ENCODE data around the gene IFRD2. TPM values are rescaled to one million over a fixed set of nuclear protein-coding genes. Genes with fewer than 3 reads are reported as not detected.

The IFRD2 gene
- total RNA-seq, 4 donors from 2014 or later: 42.0 to 129 (median 56.2) TPM

DNA sequence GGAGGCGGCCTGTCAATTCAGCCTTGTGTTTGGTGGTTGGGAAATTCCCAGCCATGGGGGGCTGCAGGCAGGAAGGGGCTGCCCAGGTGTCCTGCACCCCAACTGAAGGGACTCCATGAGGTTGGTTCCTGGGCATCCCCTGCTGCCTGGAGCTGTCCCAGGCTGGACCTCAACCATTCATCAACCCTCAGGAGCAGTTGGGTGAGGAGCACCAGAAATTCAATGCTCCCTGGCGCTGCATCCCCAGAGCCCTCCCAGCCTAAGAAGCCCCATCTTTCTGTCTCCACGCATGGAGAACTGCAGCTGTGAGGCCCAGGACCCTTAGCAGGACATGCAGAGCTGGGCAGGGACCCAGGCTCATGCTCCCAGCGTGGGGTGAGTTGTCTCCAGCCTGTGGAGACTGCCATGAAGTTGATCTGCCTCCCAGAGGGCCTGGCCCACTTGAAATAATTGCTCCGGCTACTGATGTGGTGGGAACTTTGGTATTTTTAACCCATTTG is 31.2 kb downstream of the IFRD2 start:
- Histone ChIP-seq H3K36me3 (peaks cover 0 to 26% (median 16%) of the 10 kb centered on the region in 3 donors), H3K27ac (peak overlapping the region; percentile 91 to 98 (median 97)), H3K9me3 (no peaks in the 10 kb centered on the region), H3K27me3 (no peaks in the 10 kb centered on the region), H3K4me1 (peaks cover 0 to 97% (median 72%) of the 10 kb centered on the region in 4 donors), H3K4me3 (peak overlapping the region; percentile 30 to 65 (median 52))
- TF ChIP-seq POLR2A (IDR thresholded peaks at IDR 0.05) (no peak), EP300 (IDR thresholded peaks at IDR 0.05) (no peak)
- TF ChIP-seq, protein P1, sequence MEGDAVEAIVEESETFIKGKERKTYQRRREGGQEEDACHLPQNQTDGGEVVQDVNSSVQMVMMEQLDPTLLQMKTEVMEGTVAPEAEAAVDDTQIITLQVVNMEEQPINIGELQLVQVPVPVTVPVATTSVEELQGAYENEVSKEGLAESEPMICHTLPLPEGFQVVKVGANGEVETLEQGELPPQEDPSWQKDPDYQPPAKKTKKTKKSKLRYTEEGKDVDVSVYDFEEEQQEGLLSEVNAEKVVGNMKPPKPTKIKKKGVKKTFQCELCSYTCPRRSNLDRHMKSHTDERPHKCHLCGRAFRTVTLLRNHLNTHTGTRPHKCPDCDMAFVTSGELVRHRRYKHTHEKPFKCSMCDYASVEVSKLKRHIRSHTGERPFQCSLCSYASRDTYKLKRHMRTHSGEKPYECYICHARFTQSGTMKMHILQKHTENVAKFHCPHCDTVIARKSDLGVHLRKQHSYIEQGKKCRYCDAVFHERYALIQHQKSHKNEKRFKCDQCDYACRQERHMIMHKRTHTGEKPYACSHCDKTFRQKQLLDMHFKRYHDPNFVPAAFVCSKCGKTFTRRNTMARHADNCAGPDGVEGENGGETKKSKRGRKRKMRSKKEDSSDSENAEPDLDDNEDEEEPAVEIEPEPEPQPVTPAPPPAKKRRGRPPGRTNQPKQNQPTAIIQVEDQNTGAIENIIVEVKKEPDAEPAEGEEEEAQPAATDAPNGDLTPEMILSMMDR (IDR thresholded peaks at IDR 0.05): no peak
- no peak for DNase-seq (ENCODE audit: low spot score in 2 of 2)
- 13 to 26% methylated on average over 4 to 5 of the region's 5 CpGs for WGBS, 2 donors

DNA sequence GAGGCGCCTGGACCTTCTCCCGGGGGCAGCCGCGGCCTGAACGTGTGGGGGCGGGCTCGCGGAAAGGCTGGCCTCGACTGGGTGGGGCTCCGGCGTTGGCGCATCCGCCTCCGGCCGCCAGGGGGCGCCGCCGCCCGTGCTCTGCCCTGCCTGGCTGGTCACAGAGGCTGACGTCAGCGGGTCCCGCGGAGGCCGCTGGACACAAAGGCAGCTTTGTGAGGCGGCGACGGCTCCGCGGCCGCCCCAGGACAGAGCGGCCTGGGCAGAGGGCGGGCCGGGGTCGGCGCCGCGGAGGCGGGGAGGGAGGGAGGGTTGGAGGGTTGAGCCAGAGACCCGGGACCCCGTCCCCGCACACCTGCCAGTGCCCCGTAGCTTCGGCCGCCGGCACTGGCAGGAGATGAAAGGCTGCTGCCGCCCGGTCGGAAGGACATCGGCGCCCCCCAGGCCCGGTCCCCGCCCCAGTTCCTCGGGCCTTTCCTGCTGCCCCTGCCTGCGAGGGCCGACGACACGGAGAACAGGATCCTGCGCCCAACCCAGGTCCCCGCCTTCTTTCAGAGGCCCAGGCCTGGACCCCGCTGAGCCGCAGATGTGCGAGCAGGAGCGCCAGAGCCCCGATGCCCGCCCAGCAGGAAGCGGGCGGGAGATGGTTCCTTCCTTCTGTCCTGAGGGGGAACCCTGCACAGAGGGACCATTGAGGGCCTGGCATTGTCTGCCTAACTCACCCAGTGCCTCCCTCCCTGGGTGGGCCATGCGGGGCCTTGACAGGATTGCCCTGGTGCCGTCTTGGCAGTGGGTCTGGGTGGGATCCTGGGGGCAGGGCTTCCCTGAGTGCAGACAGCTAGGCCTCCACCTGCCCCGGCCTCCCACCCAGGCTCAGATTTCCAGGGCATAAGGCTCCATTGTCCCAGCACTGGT is 31.9 kb downstream of the IFRD2 start:
- TF ChIP-seq, protein P1 (IDR thresholded peaks at IDR 0.05): peak; percentile 99 to 100 (median 100)
- peak; percentile 35 to 79 for TF ChIP-seq POLR2A (IDR thresholded peaks at IDR 0.05)
- TF ChIP-seq EP300 (IDR thresholded peaks at IDR 0.05): peak in 1 of 2 donors; percentile 89
- H3K4me3 ChIP-seq: peak overlapping the region; percentile 30 to 65 (median 52)
- H3K27me3 ChIP-seq: no peaks in the 10 kb centered on the region
- peak; percentile 88 to 93 for DNase-seq (ENCODE audit: low spot score in 2 of 2)
- H3K36me3 ChIP-seq: peaks cover 0 to 33% (median 16%) of the 10 kb centered on the region in 3 donors
- WGBS, 2 donors: 0 to 4% methylated on average over 9 to 15 of the region's 70 CpGs
- no peaks in the 10 kb centered on the region for H3K9me3 ChIP-seq
- peak overlapping the region; percentile 91 to 98 (median 97) for H3K27ac ChIP-seq
- peaks cover 0 to 96% (median 67%) of the 10 kb centered on the region in 4 donors for H3K4me1 ChIP-seq

GRCh38 chr3:50259432-50260026 is 32.7 kb downstream of the IFRD2 start:
- peaks cover 0 to 40% (median 16%) of the 10 kb centered on the region in 3 donors for H3K36me3 ChIP-seq
- peak overlapping the region in 3 of 4 donors; percentile 45 to 65 (median 60) for H3K4me3 ChIP-seq
- TF ChIP-seq, protein P1 (IDR thresholded peaks at IDR 0.05): no peak
- TF ChIP-seq POLR2A (IDR thresholded peaks at IDR 0.05) (no peak), EP300 (IDR thresholded peaks at IDR 0.05) (no peak)
- DNase-seq (ENCODE audit: low spot score in 2 of 2): no peak
- 50 to 57% methylated on average over 15 to 18 of the region's 18 CpGs for WGBS, 2 donors
- H3K27me3 ChIP-seq: no peaks in the 10 kb centered on the region
- peak overlapping the region; percentile 91 to 98 (median 97) for H3K27ac ChIP-seq
- H3K9me3 ChIP-seq: no peaks in the 10 kb centered on the region
- H3K4me1 ChIP-seq: peaks cover 0 to 96% (median 67%) of the 10 kb centered on the region in 4 donors

DNA sequence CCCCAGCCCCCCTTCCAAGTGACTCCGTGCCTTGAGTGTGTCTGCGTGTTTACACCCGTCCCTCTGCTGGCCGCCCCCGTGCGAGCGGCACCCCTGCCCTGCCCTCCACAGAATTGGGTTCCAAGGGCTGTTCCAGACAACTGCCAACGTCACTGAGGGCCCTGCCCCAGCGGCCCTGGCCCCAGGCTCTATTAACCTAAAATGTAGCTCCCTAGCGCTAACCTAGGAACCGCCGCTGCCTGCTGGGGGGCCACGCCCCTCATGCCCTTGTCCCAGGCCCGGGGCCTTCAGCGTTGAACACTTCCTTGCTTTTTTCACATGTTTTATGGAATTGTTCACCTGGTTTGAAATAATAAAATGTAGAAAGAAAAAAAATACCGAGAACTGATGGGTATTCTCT is 33.2 kb downstream of the IFRD2 start:
- no peak for DNase-seq (ENCODE audit: low spot score in 2 of 2)
- Histone ChIP-seq H3K27me3 (no peaks in the 10 kb centered on the region), H3K4me3 (no peak overlapping the region), H3K27ac (peak overlapping the region; percentile 91 to 98 (median 97)), H3K9me3 (no peaks in the 10 kb centered on the region), H3K36me3 (peaks cover 0 to 46% (median 16%) of the 10 kb centered on the region in 3 donors), H3K4me1 (peaks cover 0 to 96% (median 67%) of the 10 kb centered on the region in 4 donors)
- 36 to 48% methylated on average over 16 of the region's 16 CpGs for WGBS, 2 donors
- TF ChIP-seq, protein P1 (IDR thresholded peaks at IDR 0.05): peak in 2 of 5 experiments; percentile 26 to 27
- TF ChIP-seq EP300 (IDR thresholded peaks at IDR 0.05): peak in 1 of 2 donors; percentile 68
- TF ChIP-seq POLR2A (IDR thresholded peaks at IDR 0.05): no peak
